WTC11 (cell line): ENCODE data around the gene TCTN1. TPM values are rescaled to one million over a fixed set of nuclear protein-coding genes. Genes with fewer than 3 reads are reported as not detected.

ENCODE experiments used
- ATAC-seq: fragments of 200-7000 bp; cut with Tn5 transposase; 2 replicates; pipeline ENCODE4 v1.10.0; 2021; ENCODE audit warnings: mild to moderate bottlenecking, moderate library complexity
- CTCF ChIA-PET: fragments of 300-600 bp; sonication (Branson Sonifier 250); formaldehyde crosslinking; loops from one replicate; lab custom pipeline; 2021; ENCODE audit warnings: antibody characterized with exemption; lab: Charles Lee
- POLR2A ChIA-PET: fragments of 350-600 bp; sonication (Branson Sonifier 250); formaldehyde crosslinking; loops from one replicate; lab custom pipeline; 2021; ENCODE audit warnings: antibody characterized with exemption; lab: Charles Lee
- DNase-seq: peaks from one replicate; pipeline ENCODE4 v3.0.0; 2021; ENCODE audit warnings: low spot score
- H3K27ac Mint-ChIP-seq: 2 replicates; pipeline ENCODE4 v1.8.0; 2021; ENCODE audit warnings: mixed read lengths
- H3K27me3 Mint-ChIP-seq: 2 replicates; pipeline ENCODE4 v1.8.0; 2021; ENCODE audit warnings: low read depth, mild to moderate bottlenecking, moderate library complexity, mixed read lengths
- H3K36me3 Mint-ChIP-seq: 2 replicates; pipeline ENCODE4 v1.8.0; 2021; ENCODE audit warnings: mixed read lengths
- H3K4me1 Mint-ChIP-seq: 2 replicates; pipeline ENCODE4 v1.8.0; 2022; ENCODE audit warnings: mixed read lengths
- H3K4me3 Mint-ChIP-seq: 2 replicates; pipeline ENCODE4 v1.8.0; 2021; ENCODE audit warnings: mild to moderate bottlenecking, moderate library complexity, mixed read lengths
- H3K9me3 Mint-ChIP-seq: 2 replicates; pipeline ENCODE4 v1.8.0; 2021; ENCODE audit warnings: mixed read lengths
- CREM ChIP-seq: sonication (generic); formaldehyde crosslinking; IDR thresholded peaks from 2 replicates; pipeline ENCODE4 v1.8.1; 2022; ENCODE audit warnings: mild to moderate bottlenecking, missing genetic modification reagents, moderate library complexity
- FOXJ3 ChIP-seq: sonication (generic); formaldehyde crosslinking; IDR thresholded peaks from 2 replicates; pipeline ENCODE4 v1.9.0; 2021; ENCODE audit warnings: missing genetic modification reagents, mild to moderate bottlenecking, borderline replicate concordance
- FOXK1 ChIP-seq: sonication (generic); formaldehyde crosslinking; IDR thresholded peaks from 2 replicates; pipeline ENCODE4 v1.8.0; 2022; ENCODE audit warnings: mild to moderate bottlenecking, moderate library complexity, missing genetic modification reagents
- GTF2I ChIP-seq: fragments of 250-450 bp; sonication (Bioruptor Pico); conservative IDR thresholded peaks from 2 replicates; pipeline ENCODE4 v1.4.0; 2021; ENCODE audit warnings: mild to moderate bottlenecking
- KAT7 ChIP-seq: sonication (generic); formaldehyde crosslinking; IDR thresholded peaks from 2 replicates; pipeline ENCODE4 v1.8.1; 2023; ENCODE audit warnings: missing genetic modification reagents, mild to moderate bottlenecking, borderline replicate concordance
- MYBL2 ChIP-seq: sonication (generic); formaldehyde crosslinking; IDR thresholded peaks from 2 replicates; pipeline ENCODE4 v1.8.1; 2023; ENCODE audit warnings: mild to moderate bottlenecking, moderate library complexity, missing genetic modification reagents
- RELA ChIP-seq: sonication (generic); formaldehyde crosslinking; IDR thresholded peaks from 2 replicates; pipeline ENCODE4 v1.8.1; 2022; ENCODE audit warnings: missing genetic modification reagents, mild to moderate bottlenecking, borderline replicate concordance
- SMAD3 ChIP-seq: sonication (generic); formaldehyde crosslinking; IDR thresholded peaks from 2 replicates; pipeline ENCODE4 v1.8.0; 2022; ENCODE audit warnings: missing genetic modification reagents, mild to moderate bottlenecking, borderline replicate concordance
- SOX15 ChIP-seq: fragments of 250-450 bp; sonication (Bioruptor Pico); IDR thresholded peaks from 2 replicates; pipeline ENCODE4 v1.9.0; 2021; ENCODE audit warnings: mild to moderate bottlenecking
- SP1 ChIP-seq: sonication (generic); formaldehyde crosslinking; conservative IDR thresholded peaks from 2 replicates; pipeline ENCODE4 v1.8.1; 2022; ENCODE audit warnings: missing genetic modification reagents
- TEAD4 ChIP-seq: sonication (generic); formaldehyde crosslinking; IDR thresholded peaks from 2 replicates; pipeline ENCODE4 v1.8.0; 2022; ENCODE audit warnings: mild to moderate bottlenecking, missing genetic modification reagents
- ZNF263 ChIP-seq: sonication (generic); formaldehyde crosslinking; IDR thresholded peaks from 2 replicates; pipeline ENCODE4 v1.8.1; 2022; ENCODE audit warnings: low read depth, mild to moderate bottlenecking, moderate library complexity, missing genetic modification reagents
- total RNA-seq: library from RNA; stranded (reverse); gene quantifications from 3 replicates; pipeline ENCODE4 v1.2.3, GENCODE V29; 2021
- TF ChIP-seq, protein P1 (sequence below): fragments of 250-450 bp; sonication (Bioruptor Pico); IDR thresholded peaks from 2 replicates; pipeline ENCODE4 v1.8.0; 2021; ENCODE audit warnings: mild to moderate bottlenecking
- TF ChIP-seq, protein P2 (sequence below): fragments of 250-450 bp; sonication (Bioruptor Pico); conservative IDR thresholded peaks from 2 replicates; pipeline ENCODE4 v1.9.0; 2021; ENCODE audit warnings: mild to moderate bottlenecking
- TF ChIP-seq, protein P3 (sequence below): sonication (generic); formaldehyde crosslinking; conservative IDR thresholded peaks from 2 replicates; pipeline ENCODE4 v1.8.1; 2022; ENCODE audit warnings: mild to moderate bottlenecking, missing genetic modification reagents
- TF ChIP-seq, protein P4 (sequence below): sonication (generic); formaldehyde crosslinking; IDR thresholded peaks from 2 replicates; pipeline ENCODE4 v1.8.0; 2022; ENCODE audit warnings: mild to moderate bottlenecking, missing genetic modification reagents
- TF ChIP-seq, protein P5 (sequence below): fragments of 250-450 bp; sonication (Bioruptor Pico); IDR thresholded peaks from 2 replicates; pipeline ENCODE4 v1.9.0; 2021; ENCODE audit warnings: moderate library complexity, mild to moderate bottlenecking, inconsistent platforms, borderline replicate concordance

The TCTN1 gene
- total RNA-seq, 1 experiment from 2014 or later, result 10.3 TPM

DNA sequence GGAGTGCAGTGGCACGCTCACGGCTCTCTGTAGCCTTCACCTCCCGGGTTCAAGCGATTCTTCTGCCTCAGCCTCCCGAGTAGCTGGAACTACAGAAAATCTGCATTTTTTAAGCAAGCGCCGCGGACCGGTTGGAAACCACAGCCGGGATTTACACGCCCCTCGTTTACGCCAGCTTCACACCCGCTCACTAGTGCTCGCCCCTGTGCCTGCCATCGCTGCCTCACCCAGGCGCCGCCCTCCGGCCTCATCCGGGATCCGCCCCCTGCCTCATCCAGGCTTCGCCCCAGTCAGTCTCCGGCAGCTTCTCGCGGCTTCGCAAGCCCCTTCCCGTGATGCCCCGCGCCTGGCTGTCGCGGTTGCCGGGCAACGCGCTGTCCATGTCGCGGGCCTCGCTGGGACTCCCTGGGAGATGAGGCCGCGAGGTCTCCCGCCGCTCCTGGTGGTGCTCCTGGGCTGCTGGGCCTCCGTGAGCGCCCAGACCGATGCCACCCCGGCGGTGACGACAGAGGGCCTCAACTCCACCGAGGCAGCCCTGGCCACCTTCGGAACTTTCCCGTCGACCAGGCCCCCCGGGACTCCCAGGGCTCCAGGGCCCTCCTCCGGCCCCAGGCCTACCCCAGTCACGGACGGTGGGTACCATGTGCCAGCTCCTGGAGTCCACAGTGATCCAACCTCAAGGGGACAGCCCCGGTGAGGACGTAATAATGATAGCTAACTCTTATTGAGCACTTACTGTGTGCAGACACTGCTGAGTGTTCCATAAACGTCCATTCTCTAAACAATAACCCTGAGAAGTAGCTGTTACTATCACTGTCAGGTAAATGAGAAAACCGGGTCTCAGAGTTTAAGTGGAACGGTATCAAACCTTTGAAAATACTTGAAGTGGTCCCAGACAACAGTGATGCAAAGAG lies at the start of gene TCTN1 (continued):
- TF ChIP-seq, protein P1, sequence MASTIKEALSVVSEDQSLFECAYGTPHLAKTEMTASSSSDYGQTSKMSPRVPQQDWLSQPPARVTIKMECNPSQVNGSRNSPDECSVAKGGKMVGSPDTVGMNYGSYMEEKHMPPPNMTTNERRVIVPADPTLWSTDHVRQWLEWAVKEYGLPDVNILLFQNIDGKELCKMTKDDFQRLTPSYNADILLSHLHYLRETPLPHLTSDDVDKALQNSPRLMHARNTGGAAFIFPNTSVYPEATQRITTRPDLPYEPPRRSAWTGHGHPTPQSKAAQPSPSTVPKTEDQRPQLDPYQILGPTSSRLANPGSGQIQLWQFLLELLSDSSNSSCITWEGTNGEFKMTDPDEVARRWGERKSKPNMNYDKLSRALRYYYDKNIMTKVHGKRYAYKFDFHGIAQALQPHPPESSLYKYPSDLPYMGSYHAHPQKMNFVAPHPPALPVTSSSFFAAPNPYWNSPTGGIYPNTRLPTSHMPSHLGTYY (CRISPR knock-in tag), result no peak
- no peak for TF ChIP-seq SMAD3 (CRISPR knock-in tag)
- 0 out of 2 replicates have a peak, but pooled peaks have one; percentile 54 for TF ChIP-seq MYBL2 (CRISPR knock-in tag)
- no peak for TF ChIP-seq KAT7 (CRISPR knock-in tag)
- TF ChIP-seq SP1 (CRISPR knock-in tag), result peak; percentile 73
- TF ChIP-seq, protein P2, sequence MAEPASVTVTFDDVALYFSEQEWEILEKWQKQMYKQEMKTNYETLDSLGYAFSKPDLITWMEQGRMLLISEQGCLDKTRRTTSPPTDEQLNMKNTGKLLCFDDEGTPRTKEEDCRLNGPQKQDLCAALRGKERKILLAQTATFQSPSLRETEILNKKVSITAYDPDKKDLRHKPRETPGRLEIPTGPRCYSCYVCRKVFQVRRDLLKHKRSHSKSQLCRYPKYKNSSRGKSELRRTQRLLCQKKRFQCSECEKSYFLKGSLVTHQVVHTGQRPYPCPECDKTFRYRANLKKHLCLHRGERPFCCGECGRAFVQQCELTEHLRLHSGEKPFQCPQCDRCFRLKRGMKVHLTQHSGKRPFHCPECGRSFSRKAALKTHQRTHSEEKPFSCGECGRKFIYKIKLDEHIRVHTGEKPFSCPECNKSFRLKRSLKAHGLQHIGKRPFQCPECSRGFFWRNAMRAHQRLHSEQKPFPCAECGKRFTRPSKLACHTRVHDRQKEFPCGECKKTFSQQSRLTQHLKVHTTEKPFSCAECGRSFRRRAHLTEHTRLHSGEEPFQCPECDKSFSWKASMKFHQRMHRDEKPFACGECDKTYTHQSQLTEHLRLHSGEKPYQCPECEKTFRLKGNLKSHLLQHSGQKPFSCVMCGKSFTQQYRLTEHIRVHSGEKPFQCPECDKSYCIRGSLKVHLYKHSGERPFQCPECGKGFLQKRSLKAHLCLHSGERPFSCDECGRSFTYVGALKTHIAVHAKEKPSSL (CRISPR knock-in tag), result no peak
- TF ChIP-seq FOXK1 (CRISPR knock-in tag), result peak; percentile 74
- TF ChIP-seq, all 79 proteins: peak for 14

DNA sequence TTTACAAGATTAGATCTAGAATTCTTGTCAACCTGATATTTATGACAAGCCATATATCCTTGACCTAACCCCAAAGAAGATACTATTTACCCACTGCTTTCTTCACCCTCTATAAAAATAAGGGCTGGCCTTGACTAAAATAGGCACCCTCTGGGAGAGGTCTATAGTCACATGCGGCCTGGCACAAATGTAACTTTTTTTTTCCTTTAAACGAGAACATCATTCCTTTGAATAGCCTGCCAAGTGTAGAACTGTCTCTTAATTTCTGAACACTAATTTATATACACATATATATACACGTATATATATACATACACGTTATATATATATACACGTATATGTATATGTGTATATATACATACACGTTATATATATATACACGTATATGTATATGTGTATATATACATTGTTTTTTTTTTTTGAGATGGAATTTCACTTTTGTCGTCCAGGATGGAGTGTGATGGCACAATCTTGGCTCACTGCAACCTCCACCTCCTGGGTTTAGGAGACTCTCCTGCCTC lies 49.4 kb upstream of the TCTN1 start:
- TF ChIP-seq CREM (CRISPR knock-in tag) (no peak), TEAD4 (CRISPR knock-in tag) (no peak), RELA (CRISPR knock-in tag) (no peak), ZNF263 (no peak), GTF2I (CRISPR knock-in tag) (no peak), FOXJ3 (no peak), KAT7 (CRISPR knock-in tag) (no peak), SOX15 (CRISPR knock-in tag) (no peak)
- TF ChIP-seq, protein P2 (CRISPR knock-in tag), result no peak
- TF ChIP-seq, protein P3, sequence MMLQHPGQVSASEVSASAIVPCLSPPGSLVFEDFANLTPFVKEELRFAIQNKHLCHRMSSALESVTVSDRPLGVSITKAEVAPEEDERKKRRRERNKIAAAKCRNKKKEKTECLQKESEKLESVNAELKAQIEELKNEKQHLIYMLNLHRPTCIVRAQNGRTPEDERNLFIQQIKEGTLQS (CRISPR knock-in tag), result no peak
- TF ChIP-seq, protein P4, sequence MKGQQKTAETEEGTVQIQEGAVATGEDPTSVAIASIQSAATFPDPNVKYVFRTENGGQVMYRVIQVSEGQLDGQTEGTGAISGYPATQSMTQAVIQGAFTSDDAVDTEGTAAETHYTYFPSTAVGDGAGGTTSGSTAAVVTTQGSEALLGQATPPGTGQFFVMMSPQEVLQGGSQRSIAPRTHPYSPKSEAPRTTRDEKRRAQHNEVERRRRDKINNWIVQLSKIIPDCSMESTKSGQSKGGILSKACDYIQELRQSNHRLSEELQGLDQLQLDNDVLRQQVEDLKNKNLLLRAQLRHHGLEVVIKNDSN, result no peak
- TF ChIP-seq, protein P5, sequence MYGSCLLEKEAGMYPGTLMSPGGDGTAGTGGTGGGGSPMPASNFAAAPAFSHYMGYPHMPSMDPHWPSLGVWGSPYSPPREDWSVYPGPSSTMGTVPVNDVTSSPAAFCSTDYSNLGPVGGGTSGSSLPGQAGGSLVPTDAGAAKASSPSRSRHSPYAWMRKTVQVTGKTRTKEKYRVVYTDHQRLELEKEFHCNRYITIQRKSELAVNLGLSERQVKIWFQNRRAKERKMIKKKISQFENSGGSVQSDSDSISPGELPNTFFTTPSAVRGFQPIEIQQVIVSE (CRISPR knock-in tag), result no peak
- Mint-ChIP-seq H3K9me3 (peaks cover 3% of the 10 kb centered on the region), H3K27me3 (no peaks in the 10 kb centered on the region), H3K4me1 (peaks cover 29% of the 10 kb centered on the region), H3K36me3 (peaks cover 7% of the 10 kb centered on the region), H3K4me3 (no peak overlapping the region), H3K27ac (no peak overlapping the region)
- ATAC-seq, result no peak
- DNase-seq, result no peak
- POLR2A ChIA-PET, result no interaction called here
- CTCF ChIA-PET, result no interaction called here
